GM21576 (cell line): ENCODE results near the gene HTR2C.
"Not testable (repeated sequence)": the region's sequence is repeated elsewhere in the genome, so short reads cannot be mapped to it uniquely, and the experiment has no call there.

Experiments used
- ATAC-seq: cut with Tn5 transposase; IDR thresholded peaks from one replicate; pipeline ENCODE4 v1.9.1; 2021; ENCODE audit warnings: mild to moderate bottlenecking, moderate library complexity; ENCODE audit not compliant: unreplicated experiment

HTR2C gene

GRCh38 chrX:114710571-114710970 is 126.7 kb downstream of the HTR2C start:
- ATAC-seq, result no peak

- ATAC-seq, result no peak
These were observed 128.6 kb downstream of the HTR2C start for GRCh38 chrX:114712466-114712865.

DNA sequence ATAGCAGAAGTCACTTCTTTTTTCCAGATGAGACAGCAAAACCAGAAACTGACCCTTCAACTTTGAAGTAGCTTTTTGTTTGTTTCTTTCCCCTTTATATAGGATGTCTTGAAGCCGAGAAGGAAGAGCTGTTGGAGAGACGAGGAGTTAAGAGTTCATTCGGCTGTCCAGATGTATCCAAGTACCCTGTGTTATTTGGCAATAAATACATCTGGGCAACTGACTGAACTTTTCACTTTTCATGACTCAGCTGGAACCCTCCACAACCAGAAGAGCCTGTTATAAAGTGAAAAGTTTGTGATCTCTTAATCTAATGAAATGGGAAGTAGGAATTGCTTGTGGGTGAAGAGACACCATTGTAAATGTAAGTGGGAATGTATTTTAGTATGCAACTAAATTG is 131.2 kb downstream of the HTR2C start:
- no peak for ATAC-seq

DNA sequence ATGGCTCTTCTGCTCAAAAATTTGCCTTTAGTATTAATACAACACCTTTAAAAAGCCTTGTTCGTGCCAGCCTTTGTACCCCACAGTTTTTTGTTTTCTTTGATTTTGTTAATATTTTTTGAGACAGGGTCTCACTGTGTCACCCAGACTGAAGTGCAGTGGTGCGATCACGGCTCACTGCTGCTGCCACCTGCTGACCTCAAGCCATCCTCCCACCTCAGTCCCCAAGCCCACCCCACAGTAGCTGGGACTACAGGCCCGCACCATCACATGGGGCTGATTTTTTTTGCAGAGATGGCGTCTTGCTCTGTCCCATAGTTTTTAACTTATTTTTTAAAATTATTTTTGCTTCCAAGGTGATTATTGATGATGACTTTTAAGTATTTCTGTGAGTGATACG is 134.0 kb downstream of the HTR2C start:
- ATAC-seq, result no peak

- no peak for ATAC-seq
These were observed 182.7 kb downstream of the HTR2C start for GRCh38 chrX:114766541-114766940.

DNA sequence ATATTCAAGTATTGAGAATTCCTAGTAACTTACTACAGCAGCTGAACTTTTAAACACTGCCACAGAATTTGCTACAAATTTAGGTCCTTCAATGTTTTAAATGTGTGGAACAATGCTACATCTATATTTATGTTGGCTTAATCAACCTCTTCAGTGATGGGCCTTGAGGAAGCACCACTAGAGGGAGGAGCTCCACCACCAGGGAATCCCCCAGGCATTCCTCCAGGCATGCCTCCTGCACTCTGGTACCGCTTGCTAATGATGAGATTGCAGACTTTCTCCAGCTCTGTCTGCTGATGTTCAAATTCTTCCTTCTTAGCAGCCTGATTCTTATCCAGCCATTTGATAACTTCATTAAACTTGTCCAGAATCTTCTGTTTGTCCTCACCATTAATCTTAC is 190.8 kb downstream of the HTR2C start:
- ATAC-seq, result no peak

GRCh38 chrX:114782925-114783324 is 199.0 kb downstream of the HTR2C start:
- no peak for ATAC-seq

DNA sequence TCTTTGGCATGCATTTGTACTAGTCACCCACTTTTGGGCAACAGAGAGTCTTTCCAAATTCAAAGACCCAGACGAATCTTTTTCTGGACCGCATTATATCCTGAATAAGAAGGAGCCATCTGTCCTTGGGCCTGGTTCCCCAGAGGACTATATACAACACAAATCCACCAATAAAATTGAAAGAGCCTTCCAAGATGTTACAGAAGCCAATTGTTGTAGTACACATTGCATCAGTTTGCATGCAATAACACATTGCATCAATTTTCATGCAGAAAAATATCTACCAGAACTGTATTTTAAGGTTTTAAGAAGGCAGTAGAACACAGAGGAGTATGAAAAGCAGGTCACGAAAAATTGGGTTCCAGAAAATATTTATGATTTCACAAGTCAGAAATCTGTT is 203.2 kb downstream of the HTR2C start:
- ATAC-seq, result no peak

DNA sequence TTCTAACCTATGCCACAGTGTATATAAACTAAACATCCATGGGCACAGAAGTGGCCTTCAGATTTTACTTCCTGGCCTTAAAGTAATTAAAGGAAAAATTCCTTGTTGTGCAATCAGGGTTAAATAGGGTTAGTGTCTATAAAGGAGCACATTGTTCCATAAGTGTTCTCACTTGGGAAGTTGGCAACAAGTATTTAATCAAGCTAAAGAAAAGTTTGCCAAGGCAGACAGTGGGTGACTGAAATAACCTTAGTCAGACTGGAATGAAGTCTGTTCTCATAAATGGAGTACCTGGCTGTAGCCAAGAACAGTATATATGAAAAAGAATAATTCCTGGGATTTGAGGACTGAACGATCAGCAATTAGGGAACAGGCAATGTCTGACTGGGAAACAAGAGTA is 213.6 kb downstream of the HTR2C start:
- no peak for ATAC-seq

GRCh38 chrX:114798907-114799306 is 215.0 kb downstream of the HTR2C start:
- no peak for ATAC-seq

GRCh38 chrX:114800719-114801118 is 216.8 kb downstream of the HTR2C start:
- ATAC-seq, result no peak

DNA sequence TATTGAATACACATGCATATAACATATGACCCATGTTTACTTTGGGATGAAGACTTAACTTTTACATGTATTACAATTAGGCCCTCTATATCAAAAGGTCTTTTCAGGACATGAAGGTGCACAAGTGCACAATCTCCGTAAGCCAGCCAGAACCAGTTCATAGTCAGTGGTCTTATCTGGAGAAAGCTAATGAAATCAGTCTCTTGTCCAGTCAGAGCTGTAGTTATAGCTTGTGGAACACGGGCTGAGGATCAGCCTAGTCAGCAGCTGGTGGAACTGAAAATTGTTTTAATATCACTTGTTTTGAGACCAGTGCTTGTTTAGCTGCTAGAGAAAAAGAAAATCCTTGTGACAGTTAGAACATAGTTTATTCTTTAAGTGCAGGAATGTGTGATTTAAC is 235.6 kb downstream of the HTR2C start:
- no peak for ATAC-seq

DNA sequence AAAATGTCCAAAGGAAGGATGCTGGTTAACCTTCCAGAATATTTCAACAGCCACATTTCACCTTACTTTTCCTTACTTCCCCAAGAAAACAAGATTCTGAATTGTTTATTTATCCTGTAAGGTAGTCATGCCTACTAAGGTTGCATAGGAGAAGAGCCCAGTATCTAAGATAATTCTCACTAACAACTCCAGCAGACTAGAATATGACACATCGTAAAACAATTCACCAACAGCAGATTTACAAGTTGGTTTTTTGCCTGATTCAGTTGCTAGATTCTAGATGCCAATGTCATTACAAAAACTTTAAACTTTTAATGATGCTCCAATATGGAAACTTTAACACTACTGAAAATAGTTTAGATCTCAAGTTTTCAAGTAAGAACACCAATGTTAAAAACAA is 257.2 kb downstream of the HTR2C start:
- ATAC-seq, result no peak

DNA sequence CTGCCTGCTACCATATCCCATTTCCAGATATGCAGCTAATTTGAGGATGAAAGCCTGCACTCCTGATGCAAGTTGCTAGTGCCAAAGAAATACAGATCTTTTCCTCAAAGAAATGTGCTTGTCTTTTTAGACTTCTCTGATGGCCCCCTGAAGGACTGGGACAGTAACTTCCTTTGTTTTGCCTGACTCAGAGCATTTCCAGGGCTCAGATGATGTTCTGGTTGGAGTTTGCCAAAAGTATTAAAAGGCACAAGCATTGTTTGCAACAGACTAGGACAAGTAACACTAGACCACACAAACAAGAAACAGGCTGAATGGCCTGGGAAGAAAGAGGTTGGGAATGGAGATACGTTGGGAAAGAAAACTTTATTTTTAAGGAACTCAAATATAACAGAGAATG is 258.3 kb downstream of the HTR2C start:
- no peak for ATAC-seq

- ATAC-seq, result no peak
These were observed 305.6 kb downstream of the HTR2C start for GRCh38 chrX:114889481-114889880.

DNA sequence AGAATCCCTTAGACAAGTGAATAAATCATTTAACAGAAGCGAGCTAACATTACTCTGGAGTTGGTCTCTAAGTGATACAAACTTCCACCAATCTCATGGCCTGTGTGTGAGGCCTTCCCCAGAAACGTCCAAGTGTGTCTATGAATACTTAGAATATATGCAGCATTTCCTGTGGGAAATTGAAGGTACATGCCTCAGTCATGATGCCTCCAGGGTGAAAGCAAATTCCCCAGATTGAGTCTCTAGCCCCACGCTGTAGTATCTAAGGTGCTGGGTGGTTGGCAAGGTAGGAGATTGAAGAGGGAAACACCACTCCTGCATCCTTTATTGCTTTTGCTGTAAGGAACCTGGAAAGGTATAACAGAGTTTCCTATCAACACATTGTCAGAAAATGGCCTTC is 319.7 kb downstream of the HTR2C start:
- ATAC-seq, result no peak

DNA sequence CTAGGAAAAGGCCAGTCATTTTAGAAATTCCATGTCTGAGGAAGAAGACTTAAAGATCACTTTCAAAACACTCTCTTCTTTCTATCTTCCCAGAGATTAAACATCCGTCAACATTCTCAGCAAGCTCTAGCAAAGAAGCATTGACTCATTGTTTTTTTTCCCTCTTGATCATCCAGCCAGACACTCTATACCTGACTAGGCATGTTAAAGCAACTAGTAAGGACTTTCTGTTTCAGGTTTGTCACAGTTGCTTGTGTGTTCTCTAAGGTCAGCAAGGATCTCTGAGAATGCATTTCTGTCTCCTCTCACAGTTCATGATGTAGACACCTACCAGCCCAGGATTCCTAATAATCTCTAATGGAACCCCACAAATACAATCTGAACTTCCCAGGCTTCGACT is 321.4 kb downstream of the HTR2C start:
- ATAC-seq, result no peak

GRCh38 chrX:114906984-114907510 is 323.2 kb downstream of the HTR2C start:
- no peak for ATAC-seq

- no peak for ATAC-seq
These were observed 340.5 kb downstream of the HTR2C start for GRCh38 chrX:114924423-114924822.

GRCh38 chrX:114924856-114925255 is 341.0 kb downstream of the HTR2C start:
- no peak for ATAC-seq

DNA sequence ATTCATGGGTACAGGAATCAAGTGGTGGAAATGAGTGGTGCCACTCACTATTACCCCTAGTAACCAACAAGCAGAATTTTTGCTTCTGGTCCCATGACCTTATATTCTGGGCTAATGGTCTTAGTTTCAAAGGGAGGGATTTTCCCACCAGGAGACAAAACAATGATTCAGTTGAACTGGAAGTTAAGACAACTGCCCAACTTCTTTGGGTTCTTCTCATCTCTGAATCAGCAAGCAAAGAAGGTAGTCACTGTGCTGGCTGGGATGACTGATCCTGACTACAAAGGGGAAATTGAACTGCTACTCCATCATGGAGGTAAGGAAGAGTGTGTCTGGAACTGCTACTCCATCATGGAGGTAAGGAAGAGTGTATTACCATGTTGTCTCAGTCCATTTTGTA is 346.3 kb downstream of the HTR2C start:
- ATAC-seq, result no peak

- ATAC-seq, result no peak
These were observed 348.7 kb downstream of the HTR2C start for GRCh38 chrX:114932550-114932949.

- ATAC-seq, result not testable (repeated sequence)
These were observed 349.4 kb downstream of the HTR2C start for GRCh38 chrX:114933291-114933690.

DNA sequence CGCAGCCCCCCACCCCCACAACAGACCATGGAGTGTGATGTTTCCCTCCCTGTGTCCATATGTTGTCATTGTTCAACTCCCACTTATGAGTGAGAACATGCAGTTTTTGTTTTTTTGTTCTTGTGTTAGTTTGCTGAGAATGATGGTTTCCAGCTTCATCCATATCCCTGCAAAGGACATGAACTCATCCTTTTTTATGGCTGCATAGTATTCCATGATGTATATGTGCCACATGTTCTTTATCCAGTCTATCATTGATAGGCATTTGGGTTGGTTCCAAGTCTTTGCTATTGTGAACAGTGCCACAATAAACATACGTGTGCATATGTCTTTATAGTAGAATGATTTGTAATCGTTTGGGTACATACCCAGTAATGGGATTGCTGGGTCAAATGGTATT is 353.2 kb downstream of the HTR2C start:
- ATAC-seq, result not testable (repeated sequence)
